Cerebellar nuclear complex (tissue), 1 donor: Measurements from ENCODE around the gene RGPD4.
"Not testable (repeated sequence)": the region's sequence is repeated elsewhere in the genome, so short reads cannot be mapped to it uniquely, and the experiment has no call there.

Experiments used
- DNase-seq, 2 experiments: peaks; one replicate each; lab custom pipeline; 2025; lab: John Stamatoyannopoulos, UW

Gene RGPD4

GRCh38 chr2:107826749-107827148, at the start of gene RGPD4:
Gene RGPD4 (plus strand): TSS chr2:107826892. CDS start chr2:107827014, 122 bp downstream.
- DNase-seq = not testable (repeated sequence)

GRCh38 chr2:107777974-107778373, 48.7 kb upstream of the RGPD4 start:
- DNase-seq = no peak

GRCh38 chr2:107785756-107786155, 40.9 kb upstream of the RGPD4 start:
- DNase-seq = no peak

- DNase-seq = no peak
These were observed 35.9 kb upstream of the RGPD4 start for GRCh38 chr2:107790837-107791236.

GRCh38 chr2:107801498-107801897, 25.2 kb upstream of the RGPD4 start:
- no peak for DNase-seq

- no peak for DNase-seq
These were observed 21.8 kb upstream of the RGPD4 start for GRCh38 chr2:107804608-107805498.

GRCh38 chr2:107806901-107807300, 19.8 kb upstream of the RGPD4 start:
- no peak for DNase-seq

- no peak for DNase-seq
These were observed 18.7 kb upstream of the RGPD4 start for GRCh38 chr2:107807988-107808387.

GRCh38 chr2:107808959-107809358, 17.7 kb upstream of the RGPD4 start:
- no peak for DNase-seq

GRCh38 chr2:107809835-107810234, 16.9 kb upstream of the RGPD4 start:
- DNase-seq = no peak

GRCh38 chr2:107810734-107811133, 16.0 kb upstream of the RGPD4 start:
- DNase-seq = no peak

- no peak for DNase-seq
These were observed 15.3 kb upstream of the RGPD4 start for GRCh38 chr2:107811411-107811810.

- no peak for DNase-seq
These were observed 14.7 kb upstream of the RGPD4 start for GRCh38 chr2:107812006-107812405.

GRCh38 chr2:107817378-107817777, 9.3 kb upstream of the RGPD4 start:
- no peak for DNase-seq

GRCh38 chr2:107822302-107822701, 4.4 kb upstream of the RGPD4 start:
- DNase-seq = no peak

- no peak for DNase-seq
These were observed 2.1 kb upstream of the RGPD4 start for GRCh38 chr2:107824451-107825205.

GRCh38 chr2:107825206-107825563, 1.5 kb upstream of the RGPD4 start:
- DNase-seq = no peak

GRCh38 chr2:107829514-107829913, 2.8 kb downstream of the RGPD4 start:
- DNase-seq = not testable (repeated sequence)

- not testable (repeated sequence) for DNase-seq
These were observed 6.5 kb downstream of the RGPD4 start for GRCh38 chr2:107833152-107833551.

- not testable (repeated sequence) for DNase-seq
These were observed 6.9 kb downstream of the RGPD4 start for GRCh38 chr2:107833618-107834017.

GRCh38 chr2:107916121-107916520, 89.4 kb downstream of the RGPD4 start:
- not testable (repeated sequence) for DNase-seq

- DNase-seq = not testable (repeated sequence)
These were observed 90.1 kb downstream of the RGPD4 start for GRCh38 chr2:107916696-107917370.
